Measurements from ENCODE around the gene MYO18B.

MYO18B gene

GRCh38 chr22:25930083-25930482 lies 188.1 kb downstream of the MYO18B start:
- no peak overlapping the region for H3K4me3 ChIP-seq (replicated peaks in 1 of 2; ENCODE audit: low read depth in 2 of 2, low read length in 2 of 2)
- no peak for TF ChIP-seq CTCF (IDR thresholded peaks at IDR 0.05; ENCODE audit: low read depth, low read length)
- no peak for DNase-seq (ENCODE audit: low read depth in 2 of 2)

GRCh38 chr22:25930788-25931310 lies 188.9 kb downstream of the MYO18B start:
- no peak overlapping the region for H3K4me3 ChIP-seq (replicated peaks in 1 of 2; ENCODE audit: low read depth in 2 of 2, low read length in 2 of 2)
- no peak for TF ChIP-seq CTCF (IDR thresholded peaks at IDR 0.05; ENCODE audit: low read depth, low read length)
- no peak for DNase-seq (ENCODE audit: low read depth in 2 of 2)

- no peak for TF ChIP-seq CTCF (IDR thresholded peaks at IDR 0.05; ENCODE audit: low read depth, low read length)
- no peak for DNase-seq (ENCODE audit: low read depth in 2 of 2)
- no peak overlapping the region for H3K4me3 ChIP-seq (replicated peaks in 1 of 2; ENCODE audit: low read depth in 2 of 2, low read length in 2 of 2)
These were observed 191.3 kb downstream of the MYO18B start for GRCh38 chr22:25933158-25933788.

- DNase-seq (ENCODE audit: low read depth in 2 of 2): no peak
- no peak overlapping the region for H3K4me3 ChIP-seq (replicated peaks in 1 of 2; ENCODE audit: low read depth in 2 of 2, low read length in 2 of 2)
- TF ChIP-seq CTCF (IDR thresholded peaks at IDR 0.05; ENCODE audit: low read depth, low read length): no peak
These were observed 193.5 kb downstream of the MYO18B start for GRCh38 chr22:25935266-25936058.

GRCh38 chr22:25938151-25938550 lies 196.2 kb downstream of the MYO18B start:
- no peak overlapping the region for H3K4me3 ChIP-seq (replicated peaks in 1 of 2; ENCODE audit: low read depth in 2 of 2, low read length in 2 of 2)
- DNase-seq (ENCODE audit: low read depth in 2 of 2): no peak
- no peak for TF ChIP-seq CTCF (IDR thresholded peaks at IDR 0.05; ENCODE audit: low read depth, low read length)

GRCh38 chr22:25939384-25939783 lies 197.4 kb downstream of the MYO18B start:
- H3K4me3 ChIP-seq (replicated peaks in 1 of 2; ENCODE audit: low read depth in 2 of 2, low read length in 2 of 2): no peak overlapping the region
- DNase-seq (ENCODE audit: low read depth in 2 of 2): no peak
- no peak for TF ChIP-seq CTCF (IDR thresholded peaks at IDR 0.05; ENCODE audit: low read depth, low read length)

Measured in cardiac fibroblast (primary cell).